Parathyroid adenoma (tissue), 2 donors: ENCODE data around the gene DPPA2.

Experiments used
- H2AFZ ChIP-seq: fragments of 300-600 bp; sonication (generic); one replicate; pipeline ENCODE4 v1.7.0; 2017; ENCODE audit warnings: antibody characterized with exemption, mild to moderate bottlenecking
- H3K27ac ChIP-seq: fragments of 300-600 bp; sonication (generic); one replicate; pipeline ENCODE4 v1.7.0; 2017
- H3K27me3 ChIP-seq: fragments of 300-600 bp; sonication (generic); one replicate; pipeline ENCODE4 v1.7.0; 2017; ENCODE audit warnings: low read length; ENCODE audit not compliant: control insufficient read depth, insufficient read depth
- H3K36me3 ChIP-seq: fragments of 300-600 bp; sonication (generic); one replicate; pipeline ENCODE4 v1.7.0; 2017; ENCODE audit warnings: low read length; ENCODE audit not compliant: control insufficient read depth, insufficient read depth
- H3K4me1 ChIP-seq: fragments of 300-600 bp; sonication (generic); one replicate; pipeline ENCODE4 v1.7.0; 2017; ENCODE audit warnings: control low read depth
- H3K4me2 ChIP-seq: fragments of 300-600 bp; sonication (generic); one replicate; pipeline ENCODE4 v1.7.0; 2017; ENCODE audit warnings: low read length
- H3K4me3 ChIP-seq: fragments of 300-600 bp; sonication (generic); one replicate; pipeline ENCODE4 v1.7.0; 2017; ENCODE audit warnings: low read depth, low read length
- H3K79me2 ChIP-seq: fragments of 300-600 bp; sonication (generic); one replicate; pipeline ENCODE4 v1.7.0; 2017; ENCODE audit warnings: control low read depth
- H3K9ac ChIP-seq: fragments of 300-600 bp; sonication (generic); one replicate; pipeline ENCODE4 v1.7.0; 2017; ENCODE audit warnings: mild to moderate bottlenecking
- H3K9me3 ChIP-seq: fragments of 300-600 bp; sonication (generic); one replicate; pipeline ENCODE4 v1.7.0; 2017; ENCODE audit warnings: low read length; ENCODE audit not compliant: control insufficient read depth
- TF ChIP-seq, protein P1 (sequence below): fragments of 300-600 bp; sonication (generic); IDR thresholded peaks from one replicate; pipeline ENCODE4 v1.7.0; 2017; ENCODE audit warnings: antibody characterized with exemption, mild to moderate bottlenecking
- donor health status: primary hyperparathyroidism.

DPPA2 gene

DNA sequence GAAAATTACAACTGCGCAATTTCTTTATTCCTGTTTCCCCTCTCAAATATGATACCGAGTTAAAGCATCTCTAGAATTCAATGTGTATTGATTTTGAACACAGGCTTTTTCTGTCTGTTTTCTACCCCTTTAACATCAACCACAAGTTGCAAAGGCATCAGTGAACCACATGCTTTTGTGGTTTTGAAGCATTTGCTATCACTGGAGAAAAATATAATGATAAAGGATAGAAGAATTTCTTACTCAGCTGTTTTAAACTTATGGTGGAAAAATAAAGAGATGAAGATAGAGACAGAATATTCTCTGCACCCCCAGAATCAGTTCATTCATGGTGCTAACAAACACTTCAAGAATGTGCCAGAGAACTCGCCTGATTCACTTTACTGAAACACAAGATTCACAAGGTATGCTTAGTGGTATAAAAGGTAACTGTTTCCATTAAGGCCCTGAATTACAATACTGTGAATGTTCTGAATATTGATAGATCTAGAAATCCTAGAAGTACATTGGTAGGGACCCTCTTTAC is 30.5 kb upstream of the DPPA2 start:
- TF ChIP-seq, protein P1, sequence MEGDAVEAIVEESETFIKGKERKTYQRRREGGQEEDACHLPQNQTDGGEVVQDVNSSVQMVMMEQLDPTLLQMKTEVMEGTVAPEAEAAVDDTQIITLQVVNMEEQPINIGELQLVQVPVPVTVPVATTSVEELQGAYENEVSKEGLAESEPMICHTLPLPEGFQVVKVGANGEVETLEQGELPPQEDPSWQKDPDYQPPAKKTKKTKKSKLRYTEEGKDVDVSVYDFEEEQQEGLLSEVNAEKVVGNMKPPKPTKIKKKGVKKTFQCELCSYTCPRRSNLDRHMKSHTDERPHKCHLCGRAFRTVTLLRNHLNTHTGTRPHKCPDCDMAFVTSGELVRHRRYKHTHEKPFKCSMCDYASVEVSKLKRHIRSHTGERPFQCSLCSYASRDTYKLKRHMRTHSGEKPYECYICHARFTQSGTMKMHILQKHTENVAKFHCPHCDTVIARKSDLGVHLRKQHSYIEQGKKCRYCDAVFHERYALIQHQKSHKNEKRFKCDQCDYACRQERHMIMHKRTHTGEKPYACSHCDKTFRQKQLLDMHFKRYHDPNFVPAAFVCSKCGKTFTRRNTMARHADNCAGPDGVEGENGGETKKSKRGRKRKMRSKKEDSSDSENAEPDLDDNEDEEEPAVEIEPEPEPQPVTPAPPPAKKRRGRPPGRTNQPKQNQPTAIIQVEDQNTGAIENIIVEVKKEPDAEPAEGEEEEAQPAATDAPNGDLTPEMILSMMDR, result no peak
- Histone ChIP-seq H3K27ac (no peak overlapping the region), H3K4me2 (no peak overlapping the region), H3K4me3 (no peak overlapping the region), H3K36me3 (no peaks in the 10 kb centered on the region), H3K9ac (no peak overlapping the region), H3K9me3 (no peaks in the 10 kb centered on the region), H3K27me3 (no peaks in the 10 kb centered on the region), H2AFZ (no peak overlapping the region), H3K79me2 (no peaks in the 10 kb centered on the region), H3K4me1 (no peaks in the 10 kb centered on the region)

- no peaks in the 10 kb centered on the region for H3K27me3 ChIP-seq
- no peak overlapping the region for H3K27ac ChIP-seq
- H3K4me1 ChIP-seq, result no peaks in the 10 kb centered on the region
- no peaks in the 10 kb centered on the region for H3K9me3 ChIP-seq
- no peak overlapping the region for H3K4me2 ChIP-seq
- H3K79me2 ChIP-seq, result no peaks in the 10 kb centered on the region
- no peaks in the 10 kb centered on the region for H3K36me3 ChIP-seq
- H2AFZ ChIP-seq, result no peak overlapping the region
- H3K4me3 ChIP-seq, result no peak overlapping the region
- TF ChIP-seq, protein P1, result no peak
- no peak overlapping the region for H3K9ac ChIP-seq
Measured at GRCh38 chr3:109346099-109346498, 29.8 kb upstream of the DPPA2 start.

GRCh38 chr3:109339714-109340648 is 23.7 kb upstream of the DPPA2 start:
- no peak overlapping the region for H3K9ac ChIP-seq
- TF ChIP-seq, protein P1, result no peak
- H3K4me2 ChIP-seq, result no peak overlapping the region
- H3K36me3 ChIP-seq, result no peaks in the 10 kb centered on the region
- H3K79me2 ChIP-seq, result no peaks in the 10 kb centered on the region
- no peak overlapping the region for H3K27ac ChIP-seq
- H3K4me3 ChIP-seq, result no peak overlapping the region
- no peaks in the 10 kb centered on the region for H3K27me3 ChIP-seq
- H2AFZ ChIP-seq, result no peak overlapping the region
- H3K9me3 ChIP-seq, result no peaks in the 10 kb centered on the region
- no peaks in the 10 kb centered on the region for H3K4me1 ChIP-seq

DNA sequence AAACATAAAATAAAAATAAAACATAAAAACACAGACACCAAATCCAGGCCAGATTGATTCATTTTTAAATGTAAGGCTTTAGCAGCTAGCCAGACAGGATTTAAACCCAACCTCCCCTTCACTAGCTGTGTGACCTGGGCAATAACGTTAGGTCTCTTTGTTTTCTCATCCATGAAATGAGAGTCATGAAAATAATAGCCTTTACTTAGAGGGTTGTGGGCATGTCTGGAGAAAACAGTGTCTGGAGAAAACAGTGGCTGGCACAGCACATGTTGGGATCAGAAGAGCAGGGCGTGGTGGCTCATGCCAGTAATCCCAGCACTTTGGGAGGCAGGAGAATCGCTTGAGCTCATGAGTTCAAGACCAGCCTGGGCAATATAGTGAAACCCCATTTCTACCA is 22.9 kb upstream of the DPPA2 start:
- H3K9ac ChIP-seq, result no peak overlapping the region
- TF ChIP-seq, protein P1, result no peak

More for the DNA sequence above, 22.9 kb upstream of the DPPA2 start:
- Histone ChIP-seq H3K9me3 (no peaks in the 10 kb centered on the region), H3K36me3 (no peaks in the 10 kb centered on the region), H3K27me3 (no peaks in the 10 kb centered on the region), H3K4me3 (no peak overlapping the region), H3K4me1 (no peaks in the 10 kb centered on the region), H2AFZ (no peak overlapping the region), H3K4me2 (no peak overlapping the region), H3K27ac (no peak overlapping the region), H3K79me2 (no peaks in the 10 kb centered on the region)
